ENCODE measurements around the gene KICS2.
"Not testable (repeated sequence)": the region's sequence is repeated elsewhere in the genome, so short reads cannot be mapped to it uniquely, and the experiment has no call there.

Gene KICS2

GRCh38 chr12:64218597-64218996 is 3.5 kb downstream of the KICS2 start:
- ChIA-PET POLR2A (interaction anchor here (0.6 kb wide), 1 partner anchor 185 kb away, joined by 3 read pairs; the partner anchor contains the start of gene XPOT), CTCF (interaction anchor here (0.8 kb wide), 1 partner anchor 37 kb away, joined by 3 read pairs; no protein-coding TSS in a partner anchor)
- DNase-seq (ENCODE audit: extremely low spot score): no peak
- no peak for TF ChIP-seq ARNT (IDR thresholded peaks at IDR 0.05)
- TF ChIP-seq TARDBP (IDR thresholded peaks at IDR 0.05): no peak
- TF ChIP-seq BHLHE40 (IDR thresholded peaks at IDR 0.05; ENCODE audit: borderline replicate concordance): no peak
- no peak for TF ChIP-seq PKNOX1 (IDR thresholded peaks at IDR 0.05)
- no peak for TF ChIP-seq FOXA1 (IDR thresholded peaks at IDR 0.05)
- no peak for TF ChIP-seq CTBP1 (IDR thresholded peaks at IDR 0.05; ENCODE audit: borderline replicate concordance)
- no peak for TF ChIP-seq ELF4 (IDR thresholded peaks at IDR 0.05)
- no peak for TF ChIP-seq FOXK2 (IDR thresholded peaks at IDR 0.05)
- TF ChIP-seq ZNF384 (IDR thresholded peaks at IDR 0.05): no peak
- no peak for TF ChIP-seq FOXM1 (IDR thresholded peaks at IDR 0.05; ENCODE audit: borderline replicate concordance)
- TF ChIP-seq LEF1 (IDR thresholded peaks at IDR 0.05; ENCODE audit: borderline replicate concordance): no peak
- TF ChIP-seq HDGF (IDR thresholded peaks at IDR 0.05; ENCODE audit: borderline replicate concordance): no peak
- TF ChIP-seq SP1 (IDR thresholded peaks at IDR 0.05): no peak
- TF ChIP-seq NFRKB (IDR thresholded peaks at IDR 0.05): no peak
- TF ChIP-seq SUZ12 (IDR thresholded peaks at IDR 0.05): no peak
- TF ChIP-seq L3MBTL2 (conservative IDR thresholded peaks at IDR 0.05): no peak

- DNase-seq (ENCODE audit: extremely low spot score); CTCF ChIA-PET; POLR2A ChIA-PET: not testable (repeated sequence)
Observed at GRCh38 chr12:64217643-64218042, 4.5 kb downstream of the KICS2 start.

- no peak for TF ChIP-seq PKNOX1 (IDR thresholded peaks at IDR 0.05)
- no peak for TF ChIP-seq ELF4 (IDR thresholded peaks at IDR 0.05)
- CTCF ChIA-PET: no interaction called here
- POLR2A ChIA-PET: no interaction called here
- DNase-seq (ENCODE audit: extremely low spot score): no peak
Observed at GRCh38 chr12:64216239-64216638, 5.9 kb downstream of the KICS2 start.

GRCh38 chr12:64212119-64212746 is 9.9 kb downstream of the KICS2 start:
- ChIA-PET CTCF (no interaction called here), POLR2A (no interaction called here)
- TF ChIP-seq SUZ12 (IDR thresholded peaks at IDR 0.05) (no peak), CTBP1 (IDR thresholded peaks at IDR 0.05; ENCODE audit: borderline replicate concordance) (no peak), TARDBP (IDR thresholded peaks at IDR 0.05) (no peak), L3MBTL2 (conservative IDR thresholded peaks at IDR 0.05) (no peak)
- no peak for DNase-seq (ENCODE audit: extremely low spot score)

GRCh38 chr12:64207453-64207852 is 14.6 kb downstream of the KICS2 start:
- TF ChIP-seq ARNT (IDR thresholded peaks at IDR 0.05) (no peak), ZNF384 (IDR thresholded peaks at IDR 0.05) (no peak), L3MBTL2 (conservative IDR thresholded peaks at IDR 0.05) (no peak), NFRKB (IDR thresholded peaks at IDR 0.05) (no peak), HDGF (IDR thresholded peaks at IDR 0.05; ENCODE audit: borderline replicate concordance) (no peak), TARDBP (IDR thresholded peaks at IDR 0.05) (no peak), SP1 (IDR thresholded peaks at IDR 0.05) (no peak), CTBP1 (IDR thresholded peaks at IDR 0.05; ENCODE audit: borderline replicate concordance) (no peak), ELF4 (IDR thresholded peaks at IDR 0.05) (no peak), FOXA1 (IDR thresholded peaks at IDR 0.05) (no peak), PKNOX1 (IDR thresholded peaks at IDR 0.05) (no peak), FOXM1 (IDR thresholded peaks at IDR 0.05; ENCODE audit: borderline replicate concordance) (no peak), BHLHE40 (IDR thresholded peaks at IDR 0.05; ENCODE audit: borderline replicate concordance) (no peak), SUZ12 (IDR thresholded peaks at IDR 0.05) (no peak), LEF1 (IDR thresholded peaks at IDR 0.05; ENCODE audit: borderline replicate concordance) (no peak)
- POLR2A ChIA-PET: no interaction called here
- CTCF ChIA-PET: interaction anchor here (0.6 kb wide), 1 partner anchor 52 kb away, joined by 3 read pairs; no protein-coding TSS in a partner anchor
- no peak for DNase-seq (ENCODE audit: extremely low spot score)

GRCh38 chr12:64205542-64205941 is 16.6 kb downstream of the KICS2 start:
- POLR2A ChIA-PET: no interaction called here
- TF ChIP-seq CTBP1 (IDR thresholded peaks at IDR 0.05; ENCODE audit: borderline replicate concordance): no peak
- no peak for TF ChIP-seq ELF4 (IDR thresholded peaks at IDR 0.05)
- no peak for TF ChIP-seq PKNOX1 (IDR thresholded peaks at IDR 0.05)
- no peak for TF ChIP-seq SUZ12 (IDR thresholded peaks at IDR 0.05)
- TF ChIP-seq L3MBTL2 (conservative IDR thresholded peaks at IDR 0.05): no peak
- TF ChIP-seq HDGF (IDR thresholded peaks at IDR 0.05; ENCODE audit: borderline replicate concordance): no peak
- no peak for TF ChIP-seq ARNT (IDR thresholded peaks at IDR 0.05)
- TF ChIP-seq TARDBP (IDR thresholded peaks at IDR 0.05): no peak
- no peak for TF ChIP-seq FOXA1 (IDR thresholded peaks at IDR 0.05)
- no peak for TF ChIP-seq LEF1 (IDR thresholded peaks at IDR 0.05; ENCODE audit: borderline replicate concordance)
- no peak for TF ChIP-seq FOXK2 (IDR thresholded peaks at IDR 0.05)
- TF ChIP-seq NFRKB (IDR thresholded peaks at IDR 0.05): no peak
- no peak for DNase-seq (ENCODE audit: extremely low spot score)
- CTCF ChIA-PET: no interaction called here

Data from HEK293T (cell line).